HG03571 (cell line): Measurements from ENCODE around the gene SRXN1.
"Not testable (repeated sequence)": the region's sequence is repeated elsewhere in the genome, so short reads cannot be mapped to it uniquely, and the experiment has no call there.

ENCODE experiments used
- ATAC-seq: cut with Tn5 transposase; IDR thresholded peaks from one replicate; pipeline ENCODE4 v1.9.1; 2021; ENCODE audit not compliant: unreplicated experiment

SRXN1 gene

DNA sequence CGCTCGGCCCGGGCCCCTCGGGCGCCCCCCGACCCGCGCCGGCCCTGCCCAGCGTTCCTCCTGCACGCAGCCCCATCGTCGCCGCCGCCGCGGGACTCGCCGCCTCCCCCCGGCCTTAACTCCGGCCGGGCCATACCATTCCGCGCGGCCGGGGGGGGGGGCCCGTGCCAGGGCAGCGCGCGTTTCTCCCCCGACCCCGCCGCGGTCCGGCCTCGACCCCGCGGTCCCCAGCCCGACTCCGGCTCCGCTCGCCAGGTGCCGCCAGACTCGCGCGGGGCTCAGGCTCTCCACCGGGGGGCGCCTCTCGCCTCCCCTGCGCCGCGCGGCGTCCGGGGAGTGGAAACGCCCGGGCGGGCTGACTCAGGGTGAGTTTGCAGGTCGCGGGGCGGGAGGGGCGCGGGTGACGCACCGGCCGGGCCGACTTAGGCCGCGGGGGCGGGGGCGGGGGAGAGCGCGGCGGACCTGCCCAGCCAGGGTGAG is at the start of gene SRXN1:
Gene SRXN1, minus strand, starts transcription at position 91 of the 480 bp plus-strand sequence. Its CDS starts 15 bp downstream, at position 76.
- ATAC-seq, result peak; percentile 82

DNA sequence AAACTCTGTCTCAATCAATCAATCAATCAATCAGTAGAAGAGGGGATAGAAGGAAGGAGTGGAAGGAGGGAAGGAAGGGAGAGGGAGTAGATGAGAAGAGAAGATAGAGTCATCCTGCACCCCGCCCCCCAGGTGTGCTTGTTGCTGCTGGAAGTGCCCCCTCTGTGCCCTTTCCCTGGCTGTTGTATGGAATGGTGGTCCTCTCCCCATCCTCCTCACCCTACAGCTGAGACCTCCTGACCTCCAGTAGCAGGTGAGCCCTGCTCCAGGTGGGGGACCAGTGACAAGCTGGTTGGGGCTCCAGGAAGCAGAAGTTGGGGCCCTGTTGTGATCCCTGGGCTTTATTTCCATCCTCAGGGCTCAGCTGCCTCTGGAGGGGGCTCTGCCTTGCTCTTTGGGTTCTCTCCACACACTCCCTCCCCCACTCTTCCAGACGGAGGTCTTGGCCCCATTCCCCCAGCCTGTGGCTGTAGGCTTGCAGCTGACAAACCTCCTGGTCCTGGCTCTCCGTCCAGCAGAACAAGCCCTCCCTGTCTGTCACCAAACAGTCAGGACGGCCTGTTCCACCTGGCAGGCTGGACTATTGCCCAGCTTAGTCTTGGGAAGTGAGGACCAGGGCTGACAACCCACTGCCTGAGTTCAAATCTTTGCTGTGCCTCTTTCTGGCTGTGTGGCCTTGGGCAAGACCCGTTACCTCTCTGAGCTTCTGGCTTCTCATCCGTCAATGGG is 48.6 kb upstream of the SRXN1 start:
- ATAC-seq, result no peak

DNA sequence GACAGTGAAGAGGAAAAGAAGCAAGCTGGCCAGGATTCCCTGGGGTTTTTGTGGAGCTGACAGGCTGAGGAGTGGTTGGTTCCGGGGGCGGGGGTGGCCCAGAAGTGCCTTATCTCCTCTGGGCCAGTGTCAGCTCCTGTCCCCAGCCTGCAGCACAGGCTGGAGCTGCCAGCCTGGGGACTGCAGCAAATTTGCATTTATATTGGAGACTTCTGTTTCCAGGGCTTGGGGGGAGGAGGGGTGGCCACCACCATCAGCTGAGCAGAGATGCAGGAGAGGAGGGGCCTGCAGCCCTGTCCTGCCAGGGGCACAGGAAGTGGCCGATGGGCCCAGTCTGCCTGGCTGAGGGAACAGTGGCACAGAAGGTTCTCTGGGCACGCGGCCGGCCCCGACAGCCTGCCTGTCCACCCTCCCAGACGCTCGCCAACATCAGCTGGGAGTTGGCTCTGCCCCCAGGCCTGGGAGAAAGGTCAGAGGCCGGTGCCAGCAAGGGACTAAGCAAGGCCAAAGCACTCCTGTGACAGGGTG is 46.9 kb upstream of the SRXN1 start:
- ATAC-seq, result no peak

DNA sequence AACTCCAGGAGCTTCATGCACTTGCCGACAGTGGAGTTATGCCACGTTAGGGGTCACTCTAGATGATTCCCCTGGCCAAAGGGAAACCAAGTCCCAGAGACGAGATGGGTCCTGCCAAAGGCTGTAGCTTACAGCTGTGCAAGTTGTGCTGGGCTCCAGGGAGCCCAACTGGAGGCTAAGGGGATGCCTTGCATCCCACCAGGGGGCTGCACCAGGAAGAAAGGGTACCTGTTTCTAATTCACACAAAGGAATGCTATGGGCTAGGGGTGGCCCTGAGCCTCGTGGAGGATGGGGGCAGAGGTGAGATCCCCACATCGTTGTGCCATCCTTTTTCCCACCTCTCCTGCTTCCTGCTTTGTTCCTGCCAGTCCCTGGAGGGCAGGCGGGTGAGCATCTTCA is 46.3 kb upstream of the SRXN1 start:
- no peak for ATAC-seq

DNA sequence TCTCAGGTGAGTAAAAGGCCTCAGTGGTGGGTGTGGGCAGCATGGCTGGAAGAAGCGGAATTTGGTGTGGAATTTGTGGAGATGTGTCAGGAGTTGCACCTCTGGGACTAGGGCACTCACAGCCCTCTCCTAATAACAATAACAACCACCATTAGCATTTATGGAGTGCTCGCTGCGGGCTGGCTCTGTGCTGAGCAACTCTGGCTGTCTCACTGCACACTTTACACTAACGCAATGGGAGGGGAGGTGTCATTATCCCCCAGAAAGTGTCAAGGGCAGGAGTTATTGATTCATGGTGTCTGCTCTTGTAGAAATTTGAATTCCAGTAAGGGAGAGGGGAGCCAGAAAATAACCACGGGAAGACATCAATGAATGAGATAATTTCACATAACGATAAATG is 45.3 kb upstream of the SRXN1 start:
- ATAC-seq, result no peak

DNA sequence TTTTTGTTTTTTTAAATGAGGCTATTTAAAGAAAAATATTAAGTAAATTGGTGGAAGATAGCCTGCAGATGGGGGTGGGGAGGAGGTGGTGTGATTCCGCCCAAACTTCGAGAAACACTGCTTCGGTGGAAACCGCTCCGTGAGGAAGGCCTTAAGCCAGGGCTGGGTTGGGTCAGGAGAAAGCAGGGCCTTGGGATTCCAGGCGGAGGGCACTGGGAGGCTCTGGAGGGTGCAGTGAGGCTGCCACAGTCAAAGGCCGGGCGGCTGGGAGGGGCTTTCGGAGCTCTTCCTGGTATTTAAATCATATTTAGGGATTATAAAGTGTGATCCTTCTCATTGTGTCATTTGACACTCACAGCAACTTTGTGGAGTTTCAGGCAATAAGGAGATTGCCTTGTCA is 44.8 kb upstream of the SRXN1 start:
- ATAC-seq, result no peak

DNA sequence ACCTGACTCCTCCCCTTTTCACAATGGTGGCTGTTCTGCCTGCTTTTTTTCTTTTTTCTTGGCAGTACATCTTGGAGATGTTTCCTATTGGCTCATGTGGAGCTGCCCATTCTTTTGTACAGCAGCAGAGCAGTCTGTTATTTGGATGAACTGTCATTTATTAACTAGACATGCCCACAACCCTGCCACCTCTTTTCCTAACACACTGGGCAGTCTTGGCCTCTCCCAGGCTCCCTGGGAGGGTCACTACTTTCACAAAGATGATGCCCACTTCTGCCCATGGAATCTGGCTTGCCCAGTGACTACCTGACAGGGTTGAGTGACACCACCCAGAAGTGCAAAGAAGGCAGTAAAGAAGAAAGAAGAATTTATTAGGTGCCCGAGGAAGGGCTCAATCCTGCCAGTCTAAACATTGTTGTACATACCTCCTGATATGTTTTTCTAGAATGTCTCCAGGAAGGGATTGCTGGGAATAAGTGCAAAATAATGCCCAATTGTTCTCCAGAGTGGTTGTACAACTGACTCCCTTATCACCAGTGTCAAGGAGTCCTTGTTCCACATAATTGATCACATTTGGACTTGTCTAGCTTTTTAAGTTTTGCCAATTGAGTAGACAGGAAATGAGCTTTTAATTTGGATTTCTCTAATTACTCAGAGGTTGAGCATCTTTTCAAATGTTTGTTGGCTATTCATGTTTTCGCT is 42.3 kb upstream of the SRXN1 start:
- ATAC-seq, result no peak

DNA sequence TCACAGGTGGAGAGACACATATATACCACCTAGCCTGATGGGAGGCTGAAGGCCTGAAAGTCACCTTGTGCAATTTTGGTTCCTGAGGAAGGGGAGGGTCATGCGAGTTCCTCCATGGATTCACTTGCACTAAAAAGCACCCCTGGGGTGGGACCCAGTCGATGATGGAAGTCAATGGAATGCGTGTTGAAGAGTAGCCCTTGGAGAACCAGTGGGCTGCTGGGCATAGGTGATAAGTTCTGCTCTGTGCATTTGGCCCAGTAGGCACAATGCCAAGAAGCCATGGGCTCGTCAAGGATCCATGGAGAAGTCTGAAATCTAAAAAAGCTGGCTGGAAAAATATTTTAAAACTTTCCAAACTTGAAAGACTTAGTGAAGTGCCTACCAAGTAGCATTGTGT is 41.5 kb upstream of the SRXN1 start:
- ATAC-seq, result no peak

DNA sequence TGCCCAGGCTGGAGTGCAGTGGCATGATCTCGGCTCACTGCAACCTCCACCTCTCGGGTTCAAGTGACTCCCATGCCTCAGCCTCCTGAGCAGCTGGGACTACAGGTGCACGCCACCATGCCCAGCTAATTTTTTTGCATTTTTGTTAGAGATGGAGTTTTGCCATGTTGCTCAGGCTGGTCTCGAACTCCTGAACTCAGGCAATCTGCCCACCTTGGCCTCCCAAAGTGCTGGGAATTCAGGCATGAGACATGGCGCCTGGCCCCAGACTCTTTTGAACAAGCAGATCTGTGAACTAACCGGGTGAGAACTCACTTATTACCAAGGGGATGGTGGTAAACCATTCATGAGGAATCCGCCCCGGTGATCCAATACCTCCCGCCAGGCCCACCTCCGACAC is 40.8 kb upstream of the SRXN1 start:
- ATAC-seq, result not testable (repeated sequence)

DNA sequence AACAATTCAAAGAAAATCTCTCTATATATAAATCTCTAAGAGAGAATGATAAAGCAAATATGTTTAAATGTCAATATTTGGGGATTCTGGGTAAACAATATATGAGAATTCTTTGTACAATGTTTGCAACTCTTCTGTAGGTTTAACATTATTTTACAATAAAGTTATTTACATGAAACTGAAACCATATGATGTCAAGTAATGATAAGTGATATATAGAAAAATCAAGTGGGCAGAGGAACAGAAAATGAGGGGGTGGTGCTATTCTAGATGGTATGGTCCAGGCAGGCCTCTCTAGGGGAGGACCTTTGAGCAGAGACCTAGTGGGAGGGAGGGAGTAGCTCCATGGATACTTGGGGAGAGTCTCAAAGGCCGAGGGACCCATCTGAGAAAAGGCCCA is 39.0 kb upstream of the SRXN1 start:
- no peak for ATAC-seq

DNA sequence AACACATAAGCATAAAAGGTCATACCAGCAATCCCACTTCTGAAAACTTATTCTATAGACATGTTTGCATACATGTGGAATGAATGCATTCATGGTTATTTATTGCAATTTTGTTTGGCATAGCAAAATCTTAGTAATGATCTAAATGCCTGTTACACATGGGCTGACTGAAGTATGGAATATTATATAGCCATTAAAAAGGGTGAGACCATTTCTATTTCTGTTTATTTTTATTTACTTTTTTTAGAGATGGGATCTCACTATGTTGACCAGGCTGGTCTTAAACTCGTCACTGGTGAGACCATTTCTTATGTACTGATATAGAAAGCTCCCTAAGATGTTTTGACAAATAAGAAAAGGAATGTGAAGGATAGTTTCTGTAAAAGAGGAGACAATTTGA is 36.9 kb upstream of the SRXN1 start:
- no peak for ATAC-seq

DNA sequence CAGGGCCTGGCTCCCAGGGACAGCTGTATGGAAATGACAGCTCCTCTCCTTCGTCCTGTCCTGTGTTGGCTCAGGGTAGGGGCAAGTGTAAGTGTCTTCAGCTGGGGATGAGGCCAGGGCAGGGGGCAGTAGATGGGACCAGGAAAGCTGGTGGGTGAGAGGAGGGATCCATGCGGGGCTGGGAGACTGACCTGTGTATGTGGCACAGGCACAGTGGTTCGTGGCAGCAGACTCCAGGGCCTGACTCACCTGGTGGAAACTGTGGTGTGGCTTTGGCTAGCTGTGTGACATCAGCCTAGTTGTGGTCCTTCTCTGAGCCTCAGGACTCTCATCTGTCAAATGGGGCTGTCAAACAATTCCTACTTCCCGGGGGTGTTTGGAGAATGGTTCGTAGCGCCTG is 36.3 kb upstream of the SRXN1 start:
- ATAC-seq, result no peak

DNA sequence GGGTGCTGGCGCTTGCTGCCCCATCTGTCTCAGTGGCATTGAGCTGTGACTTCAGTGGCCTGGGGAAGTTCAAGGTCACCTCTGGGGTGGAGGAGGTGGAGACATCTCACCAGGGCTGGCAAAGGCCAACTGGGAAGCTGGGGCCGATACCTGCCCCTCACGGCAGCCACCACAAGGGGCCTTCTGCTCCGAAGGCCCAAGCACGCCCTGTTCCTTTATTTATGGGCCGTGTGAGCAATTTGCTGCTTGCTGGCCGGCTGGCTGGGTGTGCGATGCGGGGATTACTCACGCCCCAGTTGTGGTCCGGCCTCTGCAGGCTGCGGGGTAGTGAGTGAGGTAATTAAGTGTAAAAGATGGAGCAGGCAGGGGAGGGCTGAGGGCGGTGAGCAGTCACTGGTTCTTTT is 35.8 kb upstream of the SRXN1 start:
- ATAC-seq, result no peak

DNA sequence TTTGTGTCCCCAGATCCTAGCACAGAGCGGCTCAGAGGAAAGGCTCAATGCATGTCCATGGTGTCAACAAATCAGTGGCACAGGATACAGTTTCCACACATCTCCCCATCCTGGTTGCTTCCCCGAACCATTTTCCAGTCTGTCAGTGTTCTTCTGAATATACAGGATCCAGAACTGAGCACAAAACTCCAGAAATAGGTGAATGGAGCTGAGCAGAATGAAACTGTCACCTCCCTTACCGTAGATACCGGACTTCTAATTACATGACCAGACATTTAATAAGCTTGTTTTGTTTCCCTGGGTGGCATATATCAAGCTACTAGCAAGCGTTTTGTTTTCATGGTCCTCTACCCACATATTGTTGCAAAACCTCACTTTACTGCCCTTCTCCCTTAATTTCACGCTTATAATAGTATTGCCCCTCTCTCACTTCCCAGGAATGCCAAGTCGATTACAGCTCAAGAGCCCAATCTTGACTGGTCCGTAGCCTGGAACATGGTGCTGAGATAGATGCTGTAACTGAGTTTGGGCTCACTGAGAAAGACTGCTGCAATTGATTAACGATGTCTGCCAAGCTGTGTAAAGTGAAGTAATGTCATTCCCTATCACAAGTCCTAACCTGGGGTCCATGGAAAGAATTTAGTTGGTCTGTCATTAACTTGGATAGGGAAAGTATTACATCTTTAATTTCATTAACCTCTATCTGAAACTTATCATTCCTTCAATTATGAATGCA is 34.6 kb upstream of the SRXN1 start:
- ATAC-seq, result no peak

DNA sequence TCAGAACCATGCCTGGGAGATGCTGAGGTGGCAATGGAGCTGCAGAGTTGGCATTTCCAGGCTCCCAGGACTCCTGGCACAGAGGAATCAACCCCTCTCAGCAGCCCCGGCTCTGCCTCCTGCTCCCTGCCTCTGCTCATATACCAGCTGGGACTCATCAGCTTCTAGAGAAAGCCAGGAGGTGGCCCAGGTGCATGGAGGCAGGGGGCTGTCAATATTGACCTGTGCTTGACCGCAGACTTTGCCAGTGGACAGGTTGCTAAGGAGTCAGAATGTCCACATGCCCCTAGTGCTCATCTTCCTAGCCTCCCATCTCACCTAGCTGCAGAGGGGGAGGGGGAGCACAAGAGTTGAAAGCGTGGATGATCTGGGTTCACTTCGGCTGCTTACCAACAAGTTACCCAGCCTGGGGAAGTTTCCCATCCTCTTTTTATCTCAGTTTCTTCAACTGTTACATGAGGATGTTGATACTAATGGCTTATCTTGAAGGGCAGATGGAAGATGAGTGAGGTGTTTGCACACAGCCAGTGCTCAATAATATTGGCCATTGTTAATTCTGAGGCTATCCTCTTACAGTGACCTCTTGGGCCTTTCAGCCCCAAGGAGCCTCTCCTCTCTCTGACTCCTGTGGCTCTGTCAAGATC is 31.8 kb upstream of the SRXN1 start:
- no peak for ATAC-seq

DNA sequence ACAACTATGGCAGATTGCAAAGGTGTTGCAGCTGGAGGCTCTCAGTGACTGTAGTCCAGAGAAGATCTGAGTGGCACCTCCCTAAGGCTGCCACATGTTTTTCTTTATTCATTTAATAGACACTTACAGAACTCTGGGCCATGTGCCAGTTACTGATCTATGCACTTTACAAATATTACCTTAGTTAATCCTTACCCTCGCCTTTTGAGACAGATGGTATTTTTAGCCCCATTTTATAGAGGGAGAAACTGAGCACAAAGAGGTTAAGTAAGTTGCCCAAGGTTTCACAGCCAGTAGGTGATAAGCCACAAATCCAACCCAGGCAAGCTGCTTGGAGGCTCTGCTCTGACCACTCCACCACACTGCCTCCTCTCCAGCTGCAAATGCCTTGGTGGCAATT is 29.1 kb upstream of the SRXN1 start:
- ATAC-seq, result no peak

DNA sequence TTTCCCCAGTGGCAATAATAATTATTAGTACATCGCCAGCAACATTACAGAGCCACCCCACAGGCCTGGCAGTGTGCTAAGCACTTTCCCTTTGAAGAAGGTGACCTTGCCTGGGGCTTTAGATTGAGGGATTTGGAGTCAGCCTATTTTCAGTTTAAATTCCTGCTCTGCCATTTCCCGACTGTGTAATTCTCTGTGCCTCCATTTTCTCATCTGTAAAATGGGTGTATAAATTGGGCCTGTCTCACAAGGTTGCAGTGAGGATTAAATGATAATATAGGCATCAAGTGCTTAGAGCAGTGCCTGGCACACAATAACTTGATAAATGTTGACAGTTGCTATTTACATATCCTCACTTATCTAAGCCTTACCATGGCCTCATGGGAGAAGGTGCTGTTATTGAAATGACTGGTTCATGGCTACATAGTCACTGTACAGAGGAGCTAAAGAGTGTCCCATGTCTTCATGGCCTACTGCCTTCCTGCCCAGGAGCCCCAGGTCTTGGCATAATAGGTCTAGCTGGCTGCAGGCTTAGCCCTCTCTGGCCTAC is 27.7 kb upstream of the SRXN1 start:
- no peak for ATAC-seq

DNA sequence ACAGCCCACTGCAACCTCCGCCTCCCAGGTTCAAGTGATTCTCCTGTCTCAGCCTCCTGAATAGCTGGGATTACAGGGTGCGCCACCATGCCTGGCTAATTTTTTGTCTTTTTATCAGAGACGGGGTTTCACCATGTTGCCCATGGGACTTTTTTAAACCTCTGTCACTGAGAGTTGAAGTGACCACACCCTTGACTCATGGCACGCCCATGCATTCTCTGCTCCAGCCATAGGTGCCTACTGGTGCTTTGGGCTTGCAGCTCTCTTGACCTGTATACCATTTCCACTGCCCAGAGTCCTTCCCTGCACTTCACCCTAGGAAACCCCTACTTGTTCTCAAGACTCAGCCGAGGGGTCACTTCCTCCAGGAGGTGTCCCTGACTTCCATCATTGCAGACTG is 25.0 kb upstream of the SRXN1 start:
- ATAC-seq, result no peak

DNA sequence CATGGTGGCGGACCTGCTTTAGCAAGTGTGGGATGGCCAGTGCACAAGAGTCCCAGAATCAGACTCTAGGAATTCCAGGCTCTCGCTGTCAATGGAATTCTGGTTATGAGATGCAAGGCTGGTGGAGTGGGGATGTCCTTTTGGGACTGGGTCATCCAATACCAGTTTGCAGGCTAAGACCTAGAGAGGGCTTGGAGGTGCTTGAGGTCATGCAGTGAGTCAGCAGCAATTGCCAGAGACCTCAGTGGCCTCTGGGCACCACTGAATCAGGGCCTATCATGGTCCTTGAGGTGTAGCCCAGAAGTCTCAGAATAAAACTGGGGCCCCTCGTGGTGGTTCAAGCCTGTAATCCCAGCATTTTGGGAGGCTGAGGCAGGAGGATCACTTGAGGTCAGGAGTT is 24.0 kb upstream of the SRXN1 start:
- no peak for ATAC-seq

DNA sequence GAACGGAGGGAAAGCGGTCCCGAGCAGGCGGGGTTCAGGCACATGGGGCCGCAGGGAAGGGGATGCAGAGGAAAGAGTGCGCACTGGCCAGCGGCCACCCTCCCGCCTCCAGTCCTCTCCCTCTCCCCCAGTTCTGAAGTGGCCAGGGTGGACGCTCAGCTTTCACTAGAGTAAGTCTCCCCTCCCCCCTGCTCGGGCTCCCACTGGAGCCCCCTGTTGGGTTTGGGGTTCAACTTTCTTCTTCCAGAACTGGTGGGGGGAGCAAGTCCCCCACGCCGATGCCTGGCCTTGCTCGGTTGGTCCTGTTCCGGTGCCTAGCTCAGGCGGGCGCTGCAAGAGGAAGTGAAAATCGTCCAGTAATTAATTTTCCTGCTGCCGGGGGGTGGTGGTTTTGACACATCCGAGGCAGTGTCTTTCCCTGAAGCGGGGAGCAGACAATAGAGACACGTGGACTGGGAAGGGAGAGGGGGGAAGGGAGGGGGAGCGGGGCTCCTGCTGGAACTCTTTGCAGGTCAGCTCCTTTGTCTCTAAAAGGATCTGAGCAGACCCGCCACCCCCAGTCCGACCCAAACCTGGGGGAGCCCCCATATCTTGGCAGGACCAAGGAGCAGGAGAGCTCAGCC is 23.4 kb upstream of the SRXN1 start:
- no peak for ATAC-seq
